ENCODE measurements around the gene CCDC50.

Gene CCDC50

DNA sequence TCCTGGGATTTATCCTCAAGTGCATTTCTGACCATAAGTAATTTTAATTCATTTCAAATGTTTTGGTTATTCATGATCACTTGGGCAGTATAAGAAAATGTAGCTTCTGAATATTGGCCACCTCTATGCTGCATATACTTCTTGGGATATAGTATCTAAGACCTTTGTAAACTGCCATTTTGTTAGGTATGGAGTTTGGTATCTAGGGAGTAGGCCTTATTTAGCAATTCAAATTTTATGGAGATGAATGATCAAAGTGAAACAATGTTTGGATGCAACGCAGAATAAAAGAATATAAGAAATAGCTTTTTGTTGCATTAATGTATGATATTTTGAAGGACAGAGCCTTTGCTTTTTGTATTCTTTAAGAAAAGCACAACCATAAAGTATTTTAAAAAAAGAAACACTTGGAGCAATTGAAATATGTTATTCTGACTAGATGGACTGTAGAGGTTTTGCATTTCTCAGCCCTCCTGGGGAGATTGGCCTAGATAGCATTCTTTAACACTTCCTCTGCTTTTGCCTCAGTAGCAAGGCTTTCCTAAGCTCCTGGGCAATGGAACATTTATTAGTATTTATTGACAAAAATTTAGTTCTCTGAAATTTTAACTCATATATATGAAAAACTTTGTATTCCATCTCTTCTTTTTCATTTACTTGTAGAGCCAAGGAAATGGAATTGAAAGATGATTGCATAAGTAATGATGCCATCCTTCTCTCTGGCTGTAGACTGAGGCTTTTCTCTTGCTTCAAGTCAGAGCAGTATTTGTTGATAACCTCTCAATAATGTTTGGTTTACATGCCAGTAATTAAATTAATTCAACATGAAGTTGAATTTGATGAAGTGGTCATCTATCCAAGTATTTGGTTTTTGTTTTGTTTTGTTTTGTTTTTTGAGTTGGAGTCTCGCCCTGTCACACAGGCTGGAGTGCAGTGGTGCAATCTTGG, 62.9 kb downstream of the CCDC50 start:
- Histone ChIP-seq H3K4me1 (ENCODE audit: control insufficient read depth, insufficient read depth, low read length) (no peaks in the 10 kb centered on the region), H3K36me3 (ENCODE audit: control insufficient read depth, insufficient read depth, low read length) (no peaks in the 10 kb centered on the region), H3K4me3 (ENCODE audit: low read length) (no peak overlapping the region), H3K27me3 (ENCODE audit: control insufficient read depth, insufficient read depth, low read length) (no peaks in the 10 kb centered on the region), H3K9me3 (ENCODE audit: control insufficient read depth, insufficient read depth, low read length) (no peaks in the 10 kb centered on the region), H3K27ac (ENCODE audit: low read length) (no peak overlapping the region)
- DNase-seq (ENCODE audit: low read depth, low spot score) = peak; percentile 39
- WGBS (ENCODE audit: insufficient coverage, insufficient read length) = no CpG with 5 or more reads among the region's 2 CpGs

DNA sequence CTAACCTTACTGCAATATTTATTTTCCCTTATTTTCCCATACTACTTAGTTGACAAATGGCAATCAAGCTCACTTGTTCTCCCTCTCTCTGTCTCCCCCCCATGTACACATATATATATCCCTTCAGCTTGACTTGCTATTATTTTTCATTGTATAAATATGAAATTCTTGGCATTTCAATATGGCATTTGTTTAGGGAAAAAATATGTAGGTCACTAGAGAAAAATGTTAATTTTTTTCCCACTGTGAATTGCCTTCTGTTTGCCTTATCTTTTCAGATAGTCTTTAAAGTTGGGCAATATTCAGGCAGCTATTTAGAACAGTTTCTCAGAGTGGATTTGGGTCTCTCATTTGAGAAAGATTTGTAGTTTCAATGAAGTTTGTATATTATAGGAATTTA, 64.0 kb downstream of the CCDC50 start:
- H3K36me3 ChIP-seq (ENCODE audit: control insufficient read depth, insufficient read depth, low read length) = no peaks in the 10 kb centered on the region
- H3K27me3 ChIP-seq (ENCODE audit: control insufficient read depth, insufficient read depth, low read length) = no peaks in the 10 kb centered on the region
- no peak for DNase-seq (ENCODE audit: low read depth, low spot score)
- H3K27ac ChIP-seq (ENCODE audit: low read length) = no peak overlapping the region
- no peak overlapping the region for H3K4me3 ChIP-seq (ENCODE audit: low read length)
- H3K4me1 ChIP-seq (ENCODE audit: control insufficient read depth, insufficient read depth, low read length) = no peaks in the 10 kb centered on the region; the same call in 1 of the 2 replicates
- H3K9me3 ChIP-seq (ENCODE audit: control insufficient read depth, insufficient read depth, low read length) = no peaks in the 10 kb centered on the region

GRCh38 chr3:191397771-191398170, 68.6 kb downstream of the CCDC50 start:
- no peak overlapping the region for H3K4me3 ChIP-seq (ENCODE audit: low read length)
- whole genome bisulfite sequencing (ENCODE audit: insufficient coverage, insufficient read length) = no CpG with 5 or more reads among the region's 3 CpGs
- no peaks in the 10 kb centered on the region for H3K36me3 ChIP-seq (ENCODE audit: control insufficient read depth, insufficient read depth, low read length)
- no peak for DNase-seq (ENCODE audit: low read depth, low spot score)
- no peaks in the 10 kb centered on the region for H3K27me3 ChIP-seq (ENCODE audit: control insufficient read depth, insufficient read depth, low read length)
- no peaks in the 10 kb centered on the region for H3K9me3 ChIP-seq (ENCODE audit: control insufficient read depth, insufficient read depth, low read length)
- H3K27ac ChIP-seq (ENCODE audit: low read length) = no peak overlapping the region
- H3K4me1 ChIP-seq (ENCODE audit: control insufficient read depth, insufficient read depth, low read length) = no peaks in the 10 kb centered on the region; the same call in 1 of the 2 replicates

DNA sequence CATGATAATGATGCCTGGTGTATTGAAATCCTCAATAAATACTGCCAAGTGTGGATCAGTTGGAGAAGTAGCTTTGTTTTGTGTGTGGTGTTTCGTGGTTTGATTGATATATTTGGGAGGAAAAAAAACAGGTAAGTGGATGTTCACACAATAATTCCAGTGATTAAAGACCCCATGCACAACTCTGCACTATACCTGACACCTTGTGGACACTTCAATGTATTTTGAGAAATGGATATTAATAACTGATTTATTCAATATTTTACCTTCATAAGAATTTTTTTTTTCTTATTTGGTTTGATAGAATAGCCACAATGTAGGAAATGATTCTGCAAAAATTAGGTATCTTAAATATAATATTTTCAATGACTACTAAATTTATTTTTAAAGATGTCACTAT, 69.4 kb downstream of the CCDC50 start:
- whole genome bisulfite sequencing (ENCODE audit: insufficient coverage, insufficient read length) = 100% methylated on average over 1 of the region's 1 CpG
- Histone ChIP-seq H3K4me3 (ENCODE audit: low read length) (no peak overlapping the region), H3K27me3 (ENCODE audit: control insufficient read depth, insufficient read depth, low read length) (no peaks in the 10 kb centered on the region), H3K27ac (ENCODE audit: low read length) (no peak overlapping the region), H3K9me3 (ENCODE audit: control insufficient read depth, insufficient read depth, low read length) (no peaks in the 10 kb centered on the region), H3K4me1 (ENCODE audit: control insufficient read depth, insufficient read depth, low read length) (no peaks in the 10 kb centered on the region; the same call in 1 of the 2 replicates), H3K36me3 (ENCODE audit: control insufficient read depth, insufficient read depth, low read length) (no peaks in the 10 kb centered on the region)
- DNase-seq (ENCODE audit: low read depth, low spot score) = no peak

DNA sequence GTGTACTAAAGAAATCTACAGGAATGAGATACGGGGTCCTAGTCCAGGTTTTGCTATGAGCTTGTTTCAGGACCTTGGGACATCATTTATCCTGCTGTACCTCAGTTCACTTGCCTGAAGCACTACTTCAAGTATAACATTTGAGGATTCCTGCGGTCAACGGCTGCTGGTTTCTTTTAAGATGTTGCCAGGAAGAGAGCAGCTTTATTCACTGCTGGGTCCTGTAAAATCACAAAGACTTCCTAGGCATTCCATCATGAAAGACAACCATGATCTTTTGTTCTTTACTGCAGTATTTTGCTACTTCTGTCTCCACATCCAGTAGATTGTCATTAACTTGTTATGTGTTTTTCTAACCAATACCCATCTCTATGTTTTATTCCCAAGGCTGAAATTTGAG, 70.7 kb downstream of the CCDC50 start:
- Histone ChIP-seq H3K4me1 (ENCODE audit: control insufficient read depth, insufficient read depth, low read length) (no peaks in the 10 kb centered on the region; the same call in 1 of the 2 replicates), H3K9me3 (ENCODE audit: control insufficient read depth, insufficient read depth, low read length) (no peaks in the 10 kb centered on the region), H3K27ac (ENCODE audit: low read length) (no peak overlapping the region), H3K4me3 (ENCODE audit: low read length) (no peak overlapping the region), H3K36me3 (ENCODE audit: control insufficient read depth, insufficient read depth, low read length) (no peaks in the 10 kb centered on the region), H3K27me3 (ENCODE audit: control insufficient read depth, insufficient read depth, low read length) (no peaks in the 10 kb centered on the region)
- no peak for DNase-seq (ENCODE audit: low read depth, low spot score)
- WGBS (ENCODE audit: insufficient coverage, insufficient read length) = no CpG with 5 or more reads among the region's 3 CpGs

- Histone ChIP-seq H3K9me3 (ENCODE audit: control insufficient read depth, insufficient read depth, low read length) (no peaks in the 10 kb centered on the region), H3K4me1 (ENCODE audit: control insufficient read depth, insufficient read depth, low read length) (no peaks in the 10 kb centered on the region; the same call in 1 of the 2 replicates), H3K36me3 (ENCODE audit: control insufficient read depth, insufficient read depth, low read length) (0 out of 2 replicates have a peak, but pooled peaks cover 2% of the 10 kb centered on the region), H3K27me3 (ENCODE audit: control insufficient read depth, insufficient read depth, low read length) (no peaks in the 10 kb centered on the region), H3K27ac (ENCODE audit: low read length) (no peak overlapping the region), H3K4me3 (ENCODE audit: low read length) (no peak overlapping the region)
- no peak for DNase-seq (ENCODE audit: low read depth, low spot score)
- no CpG with 5 or more reads among the region's 12 CpGs for WGBS (ENCODE audit: insufficient coverage, insufficient read length)
Measured at GRCh38 chr3:191401775-191402357, 72.7 kb downstream of the CCDC50 start.

- H3K4me3 ChIP-seq (ENCODE audit: low read length) = no peak overlapping the region
- H3K36me3 ChIP-seq (ENCODE audit: control insufficient read depth, insufficient read depth, low read length) = 0 out of 2 replicates have a peak, but pooled peaks cover 2% of the 10 kb centered on the region
- WGBS (ENCODE audit: insufficient coverage, insufficient read length) = no CpG with 5 or more reads among the region's 3 CpGs
- no peaks in the 10 kb centered on the region for H3K4me1 ChIP-seq (ENCODE audit: control insufficient read depth, insufficient read depth, low read length)
- H3K27ac ChIP-seq (ENCODE audit: low read length) = no peak overlapping the region
- H3K9me3 ChIP-seq (ENCODE audit: control insufficient read depth, insufficient read depth, low read length) = no peaks in the 10 kb centered on the region; the same call in 1 of the 2 replicates
- no peak for DNase-seq (ENCODE audit: low read depth, low spot score)
- H3K27me3 ChIP-seq (ENCODE audit: control insufficient read depth, insufficient read depth, low read length) = no peaks in the 10 kb centered on the region
Measured at GRCh38 chr3:191409791-191410359, 80.7 kb downstream of the CCDC50 start.

DNA sequence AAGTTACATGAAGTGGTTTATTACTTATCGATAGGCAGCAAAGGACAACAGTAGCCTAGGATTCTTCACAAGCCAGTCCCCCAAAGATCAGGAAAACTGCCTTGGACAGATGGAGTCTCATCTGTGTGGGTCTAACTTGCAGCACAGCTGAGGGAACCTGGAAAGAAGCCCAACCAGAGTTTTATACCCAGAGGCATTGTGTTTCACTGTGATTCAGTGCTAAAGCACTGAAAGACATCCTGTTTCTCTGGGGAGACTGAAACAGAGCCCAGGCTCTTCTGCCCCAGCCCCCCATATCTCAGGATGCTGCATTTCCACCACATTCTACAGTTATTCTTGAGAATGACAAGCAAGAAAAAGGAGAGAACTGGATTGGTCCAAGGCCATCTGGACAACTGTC, 83.6 kb downstream of the CCDC50 start:
- Histone ChIP-seq H3K36me3 (ENCODE audit: control insufficient read depth, insufficient read depth, low read length) (no peaks in the 10 kb centered on the region), H3K27me3 (ENCODE audit: control insufficient read depth, insufficient read depth, low read length) (no peaks in the 10 kb centered on the region), H3K27ac (ENCODE audit: low read length) (no peak overlapping the region), H3K4me1 (ENCODE audit: control insufficient read depth, insufficient read depth, low read length) (no peaks in the 10 kb centered on the region), H3K4me3 (ENCODE audit: low read length) (no peak overlapping the region), H3K9me3 (ENCODE audit: control insufficient read depth, insufficient read depth, low read length) (no peaks in the 10 kb centered on the region; the same call in 1 of the 2 replicates)
- WGBS (ENCODE audit: insufficient coverage, insufficient read length) = no CpG with 5 or more reads among the region's 1 CpG
- DNase-seq (ENCODE audit: low read depth, low spot score) = no peak

GRCh38 chr3:191414286-191414685, 85.1 kb downstream of the CCDC50 start:
- Histone ChIP-seq H3K9me3 (ENCODE audit: control insufficient read depth, insufficient read depth, low read length) (no peaks in the 10 kb centered on the region; the same call in 1 of the 2 replicates), H3K27ac (ENCODE audit: low read length) (no peak overlapping the region), H3K4me1 (ENCODE audit: control insufficient read depth, insufficient read depth, low read length) (no peaks in the 10 kb centered on the region), H3K4me3 (ENCODE audit: low read length) (no peak overlapping the region), H3K27me3 (ENCODE audit: control insufficient read depth, insufficient read depth, low read length) (no peaks in the 10 kb centered on the region), H3K36me3 (ENCODE audit: control insufficient read depth, insufficient read depth, low read length) (no peaks in the 10 kb centered on the region)
- no peak for DNase-seq (ENCODE audit: low read depth, low spot score)
- WGBS (ENCODE audit: insufficient coverage, insufficient read length) = no CpG with 5 or more reads among the region's 2 CpGs

- DNase-seq (ENCODE audit: low read depth, low spot score) = no peak
- no peak overlapping the region for H3K27ac ChIP-seq (ENCODE audit: low read length)
- no peaks in the 10 kb centered on the region for H3K4me1 ChIP-seq (ENCODE audit: control insufficient read depth, insufficient read depth, low read length)
- no peaks in the 10 kb centered on the region for H3K27me3 ChIP-seq (ENCODE audit: control insufficient read depth, insufficient read depth, low read length)
- H3K4me3 ChIP-seq (ENCODE audit: low read length) = no peak overlapping the region
- no peaks in the 10 kb centered on the region for H3K36me3 ChIP-seq (ENCODE audit: control insufficient read depth, insufficient read depth, low read length)
- H3K9me3 ChIP-seq (ENCODE audit: control insufficient read depth, insufficient read depth, low read length) = no peaks in the 10 kb centered on the region; the same call in 1 of the 2 replicates
- WGBS (ENCODE audit: insufficient coverage, insufficient read length) = no CpG with 5 or more reads among the region's 1 CpG
Measured at GRCh38 chr3:191414732-191415131, 85.5 kb downstream of the CCDC50 start.

All from iPS DF 6.9 (cell line).